ENCODE results near the gene CAMTA1. TPM values are rescaled to one million over a fixed set of nuclear protein-coding genes. Genes with fewer than 3 reads are reported as not detected.

CAMTA1 gene
- polyA plus RNA-seq, 2 donors = 61.1 to 75.0 TPM

- H3K4me1 ChIP-seq (ENCODE audit: control insufficient read depth in 2 of 2, insufficient read depth in 2 of 2, low read length in 1 of 2) = no peaks in the 10 kb centered on the region
- WGBS, 2 donors = 74 to 76% methylated on average over 3 of the region's 3 CpGs
- H3K27ac ChIP-seq (ENCODE audit: low read depth in 2 of 2, low read length in 1 of 2) = no peak overlapping the region
- no peaks in the 10 kb centered on the region for H3K9me3 ChIP-seq (ENCODE audit: control insufficient read depth in 2 of 2, insufficient read depth in 1 of 2, low read depth in 1 of 2, low read length in 1 of 2)
- H3K36me3 ChIP-seq (ENCODE audit: control insufficient read depth in 2 of 2, insufficient read depth in 2 of 2, low read length in 1 of 2) = no peaks in the 10 kb centered on the region
- no peak overlapping the region for H3K4me3 ChIP-seq (ENCODE audit: low read depth in 1 of 2, low read length in 2 of 2)
- H3K27me3 ChIP-seq (ENCODE audit: control insufficient read depth in 1 of 2, insufficient read depth in 2 of 2, low read length in 2 of 2) = no peaks in the 10 kb centered on the region
Observed at GRCh38 chr1:7274256-7274655, 489.0 kb downstream of the CAMTA1 start.

GRCh38 chr1:7278045-7278444 is 492.8 kb downstream of the CAMTA1 start:
- H3K4me1 ChIP-seq (ENCODE audit: control insufficient read depth in 2 of 2, insufficient read depth in 2 of 2, low read length in 1 of 2) = no peaks in the 10 kb centered on the region
- H3K36me3 ChIP-seq (ENCODE audit: control insufficient read depth in 2 of 2, insufficient read depth in 2 of 2, low read length in 1 of 2) = no peaks in the 10 kb centered on the region
- 59 to 62% methylated on average over 2 of the region's 2 CpGs for WGBS, 2 donors
- H3K27ac ChIP-seq (ENCODE audit: low read depth in 2 of 2, low read length in 1 of 2) = no peak overlapping the region
- no peaks in the 10 kb centered on the region for H3K9me3 ChIP-seq (ENCODE audit: control insufficient read depth in 2 of 2, insufficient read depth in 1 of 2, low read depth in 1 of 2, low read length in 1 of 2)
- H3K4me3 ChIP-seq (ENCODE audit: low read depth in 1 of 2, low read length in 2 of 2) = no peak overlapping the region
- no peaks in the 10 kb centered on the region for H3K27me3 ChIP-seq (ENCODE audit: control insufficient read depth in 1 of 2, insufficient read depth in 2 of 2, low read length in 2 of 2)

GRCh38 chr1:7278827-7279765 is 493.8 kb downstream of the CAMTA1 start:
- H3K27me3 ChIP-seq (ENCODE audit: control insufficient read depth in 1 of 2, insufficient read depth in 2 of 2, low read length in 2 of 2) = no peaks in the 10 kb centered on the region
- no peaks in the 10 kb centered on the region for H3K4me1 ChIP-seq (ENCODE audit: control insufficient read depth in 2 of 2, insufficient read depth in 2 of 2, low read length in 1 of 2)
- H3K9me3 ChIP-seq (ENCODE audit: control insufficient read depth in 2 of 2, insufficient read depth in 1 of 2, low read depth in 1 of 2, low read length in 1 of 2) = no peaks in the 10 kb centered on the region
- H3K27ac ChIP-seq (ENCODE audit: low read depth in 2 of 2, low read length in 1 of 2) = no peak overlapping the region
- WGBS, 2 donors = 56 to 60% methylated on average over 16 of the region's 16 CpGs
- no peaks in the 10 kb centered on the region for H3K36me3 ChIP-seq (ENCODE audit: control insufficient read depth in 2 of 2, insufficient read depth in 2 of 2, low read length in 1 of 2)
- no peak overlapping the region for H3K4me3 ChIP-seq (ENCODE audit: low read depth in 1 of 2, low read length in 2 of 2)

DNA sequence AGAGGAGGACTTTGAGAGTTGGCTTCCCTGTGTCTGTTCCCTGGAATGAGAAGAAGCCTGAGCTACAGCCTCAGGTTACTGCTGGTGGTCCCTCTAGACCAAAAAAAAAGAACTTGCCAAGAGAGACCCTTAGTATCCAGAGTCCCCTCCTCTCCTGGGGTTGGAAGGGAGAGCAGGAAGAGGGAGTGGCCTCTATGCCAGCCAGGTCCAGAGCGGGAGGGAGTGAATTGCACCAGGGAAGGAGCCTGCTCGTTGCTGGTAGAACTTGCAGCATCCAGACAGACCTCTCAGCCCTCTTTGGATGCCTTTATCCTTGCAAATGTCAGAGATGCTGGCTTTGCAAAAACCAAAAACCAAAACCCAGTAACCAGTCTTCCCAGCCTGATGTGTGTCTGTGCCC is 494.5 kb downstream of the CAMTA1 start:
- H3K27ac ChIP-seq (ENCODE audit: low read depth in 2 of 2, low read length in 1 of 2) = no peak overlapping the region
- no peaks in the 10 kb centered on the region for H3K36me3 ChIP-seq (ENCODE audit: control insufficient read depth in 2 of 2, insufficient read depth in 2 of 2, low read length in 1 of 2)
- no peaks in the 10 kb centered on the region for H3K4me1 ChIP-seq (ENCODE audit: control insufficient read depth in 2 of 2, insufficient read depth in 2 of 2, low read length in 1 of 2)
- H3K27me3 ChIP-seq (ENCODE audit: control insufficient read depth in 1 of 2, insufficient read depth in 2 of 2, low read length in 2 of 2) = no peaks in the 10 kb centered on the region
- H3K4me3 ChIP-seq (ENCODE audit: low read depth in 1 of 2, low read length in 2 of 2) = no peak overlapping the region
- no peaks in the 10 kb centered on the region for H3K9me3 ChIP-seq (ENCODE audit: control insufficient read depth in 2 of 2, insufficient read depth in 1 of 2, low read depth in 1 of 2, low read length in 1 of 2)
- WGBS, 2 donors = 57 to 59% methylated on average over 2 of the region's 2 CpGs

DNA sequence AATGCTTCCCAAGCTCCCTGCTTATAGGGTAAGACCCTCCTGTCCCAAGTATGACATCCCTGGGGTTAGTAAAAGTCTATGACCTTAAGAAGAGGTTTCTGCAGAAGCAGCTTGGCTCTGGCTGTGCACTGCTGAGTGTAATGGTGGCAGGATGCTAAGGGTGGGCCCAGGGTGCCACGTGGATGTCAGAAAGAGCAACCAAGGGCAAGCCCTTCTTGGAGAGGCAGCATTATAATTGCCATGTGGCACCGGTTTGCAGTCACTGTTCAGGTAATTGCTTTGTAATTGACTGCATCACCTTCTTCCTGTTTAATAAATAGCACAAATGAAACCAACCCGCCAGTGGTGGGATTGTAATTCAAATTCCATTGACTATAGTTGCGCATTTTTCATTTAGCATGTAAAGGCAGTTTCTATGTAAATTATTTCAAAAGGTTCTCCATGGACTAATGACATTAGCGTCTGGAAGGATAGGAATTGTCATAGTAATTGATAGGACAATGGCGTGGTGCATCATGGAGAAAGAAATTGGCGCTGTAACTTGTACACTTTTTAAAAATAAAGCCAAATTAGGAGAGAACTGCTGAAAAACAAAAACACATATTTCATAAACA is 495.2 kb downstream of the CAMTA1 start:
- 69 to 82% methylated on average over 7 of the region's 7 CpGs for WGBS, 2 donors
- H3K9me3 ChIP-seq (ENCODE audit: control insufficient read depth in 2 of 2, insufficient read depth in 1 of 2, low read depth in 1 of 2, low read length in 1 of 2) = no peaks in the 10 kb centered on the region
- no peak overlapping the region for H3K4me3 ChIP-seq (ENCODE audit: low read depth in 1 of 2, low read length in 2 of 2)
- no peaks in the 10 kb centered on the region for H3K27me3 ChIP-seq (ENCODE audit: control insufficient read depth in 1 of 2, insufficient read depth in 2 of 2, low read length in 2 of 2)
- no peaks in the 10 kb centered on the region for H3K36me3 ChIP-seq (ENCODE audit: control insufficient read depth in 2 of 2, insufficient read depth in 2 of 2, low read length in 1 of 2)
- H3K4me1 ChIP-seq (ENCODE audit: control insufficient read depth in 2 of 2, insufficient read depth in 2 of 2, low read length in 1 of 2) = no peaks in the 10 kb centered on the region
- no peak overlapping the region for H3K27ac ChIP-seq (ENCODE audit: low read depth in 2 of 2, low read length in 1 of 2)

- no peaks in the 10 kb centered on the region for H3K9me3 ChIP-seq (ENCODE audit: control insufficient read depth in 2 of 2, insufficient read depth in 1 of 2, low read depth in 1 of 2, low read length in 1 of 2)
- no peaks in the 10 kb centered on the region for H3K4me1 ChIP-seq (ENCODE audit: control insufficient read depth in 2 of 2, insufficient read depth in 2 of 2, low read length in 1 of 2)
- H3K4me3 ChIP-seq (ENCODE audit: low read depth in 1 of 2, low read length in 2 of 2) = no peak overlapping the region
- no peak overlapping the region for H3K27ac ChIP-seq (ENCODE audit: low read depth in 2 of 2, low read length in 1 of 2)
- H3K36me3 ChIP-seq (ENCODE audit: control insufficient read depth in 2 of 2, insufficient read depth in 2 of 2, low read length in 1 of 2) = no peaks in the 10 kb centered on the region
- no peaks in the 10 kb centered on the region for H3K27me3 ChIP-seq (ENCODE audit: control insufficient read depth in 1 of 2, insufficient read depth in 2 of 2, low read length in 2 of 2)
- 59 to 66% methylated on average over 5 of the region's 5 CpGs for WGBS, 2 donors
Observed at GRCh38 chr1:7281821-7282220, 496.6 kb downstream of the CAMTA1 start.

GRCh38 chr1:7284839-7285435 is 499.7 kb downstream of the CAMTA1 start:
- H3K9me3 ChIP-seq (ENCODE audit: control insufficient read depth in 2 of 2, insufficient read depth in 1 of 2, low read depth in 1 of 2, low read length in 1 of 2) = no peaks in the 10 kb centered on the region
- WGBS, 2 donors = 93 to 96% methylated on average over 10 of the region's 10 CpGs
- no peaks in the 10 kb centered on the region for H3K27me3 ChIP-seq (ENCODE audit: control insufficient read depth in 1 of 2, insufficient read depth in 2 of 2, low read length in 2 of 2)

GRCh38 chr1:7285856-7286454 is 500.7 kb downstream of the CAMTA1 start:
- 86 to 88% methylated on average over 10 of the region's 10 CpGs for WGBS, 2 donors
- Histone ChIP-seq H3K27me3 (ENCODE audit: control insufficient read depth in 1 of 2, insufficient read depth in 2 of 2, low read length in 2 of 2) (no peaks in the 10 kb centered on the region), H3K9me3 (ENCODE audit: control insufficient read depth in 2 of 2, insufficient read depth in 1 of 2, low read depth in 1 of 2, low read length in 1 of 2) (no peaks in the 10 kb centered on the region), H3K4me3 (ENCODE audit: low read depth in 1 of 2, low read length in 2 of 2) (no peak overlapping the region), H3K27ac (ENCODE audit: low read depth in 2 of 2, low read length in 1 of 2) (no peak overlapping the region), H3K36me3 (ENCODE audit: control insufficient read depth in 2 of 2, insufficient read depth in 2 of 2, low read length in 1 of 2) (no peaks in the 10 kb centered on the region), H3K4me1 (ENCODE audit: control insufficient read depth in 2 of 2, insufficient read depth in 2 of 2, low read length in 1 of 2) (no peaks in the 10 kb centered on the region)

More at GRCh38 chr1:7284839-7285435, 499.7 kb downstream of the CAMTA1 start:
- Histone ChIP-seq H3K4me1 (ENCODE audit: control insufficient read depth in 2 of 2, insufficient read depth in 2 of 2, low read length in 1 of 2) (no peaks in the 10 kb centered on the region), H3K36me3 (ENCODE audit: control insufficient read depth in 2 of 2, insufficient read depth in 2 of 2, low read length in 1 of 2) (no peaks in the 10 kb centered on the region), H3K4me3 (ENCODE audit: low read depth in 1 of 2, low read length in 2 of 2) (no peak overlapping the region), H3K27ac (ENCODE audit: low read depth in 2 of 2, low read length in 1 of 2) (no peak overlapping the region)

DNA sequence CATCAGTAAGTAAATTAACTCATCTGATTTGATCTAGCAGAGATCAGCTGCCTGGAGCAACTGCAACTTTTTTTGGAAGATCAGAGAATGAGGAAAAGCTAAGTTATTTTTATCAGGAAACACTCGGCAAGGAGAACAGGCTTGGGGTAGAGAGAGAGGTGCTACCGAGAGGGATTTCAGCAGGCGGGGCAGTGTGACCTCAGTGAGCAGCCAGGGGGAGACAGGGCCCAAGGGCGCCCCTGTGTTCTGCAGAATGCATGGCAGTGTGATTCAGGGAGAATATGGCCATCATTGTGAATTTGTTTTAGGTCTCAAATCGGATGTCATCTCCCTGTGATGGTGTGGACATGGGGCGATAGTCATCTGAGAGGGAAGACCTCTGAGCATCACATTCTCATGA is 501.8 kb downstream of the CAMTA1 start:
- Histone ChIP-seq H3K4me3 (ENCODE audit: low read depth in 1 of 2, low read length in 2 of 2) (no peak overlapping the region), H3K27ac (ENCODE audit: low read depth in 2 of 2, low read length in 1 of 2) (no peak overlapping the region), H3K9me3 (ENCODE audit: control insufficient read depth in 2 of 2, insufficient read depth in 1 of 2, low read depth in 1 of 2, low read length in 1 of 2) (no peaks in the 10 kb centered on the region), H3K27me3 (ENCODE audit: control insufficient read depth in 1 of 2, insufficient read depth in 2 of 2, low read length in 2 of 2) (no peaks in the 10 kb centered on the region), H3K4me1 (ENCODE audit: control insufficient read depth in 2 of 2, insufficient read depth in 2 of 2, low read length in 1 of 2) (no peaks in the 10 kb centered on the region), H3K36me3 (ENCODE audit: control insufficient read depth in 2 of 2, insufficient read depth in 2 of 2, low read length in 1 of 2) (no peaks in the 10 kb centered on the region)
- 76 to 81% methylated on average over 6 of the region's 6 CpGs for WGBS, 2 donors
